ENCODE results near the gene PRX.
"Not testable (repeated sequence)": the region's sequence is repeated elsewhere in the genome, so short reads cannot be mapped to it uniquely, and the experiment has no call there.

The PRX gene

GRCh38 chr19:40438284-40438683, 25.1 kb upstream of the PRX start:
- no peak for DNase-seq

GRCh38 chr19:40433391-40434216, 20.4 kb upstream of the PRX start:
- DNase-seq, result peak; percentile 54 to 70

- DNase-seq, result not testable (repeated sequence)
These were observed 19.6 kb upstream of the PRX start for GRCh38 chr19:40432760-40433159.

GRCh38 chr19:40431698-40432097, 18.5 kb upstream of the PRX start:
- DNase-seq, result no peak

GRCh38 chr19:40430242-40430641, 17.1 kb upstream of the PRX start:
- not testable (repeated sequence) for DNase-seq

DNA sequence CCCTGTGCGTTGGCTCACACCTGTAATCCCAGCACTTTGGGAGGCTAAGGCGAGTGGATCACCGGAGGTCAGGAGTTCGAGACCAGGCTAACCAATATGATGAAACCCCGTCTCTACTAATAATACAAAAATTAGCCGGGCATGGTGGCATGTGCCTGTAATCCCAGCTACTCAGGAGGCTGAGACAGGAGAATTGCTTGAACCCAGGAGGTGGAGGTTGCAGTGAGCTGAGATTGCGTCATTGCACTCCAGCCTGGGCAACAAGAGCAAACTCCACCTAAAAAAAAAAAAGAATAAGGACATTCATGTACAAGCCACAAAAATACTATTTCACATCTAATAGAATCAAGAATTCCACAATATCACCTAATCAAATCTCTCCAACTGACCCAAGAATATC, 15.0 kb upstream of the PRX start:
- not testable (repeated sequence) for DNase-seq

DNA sequence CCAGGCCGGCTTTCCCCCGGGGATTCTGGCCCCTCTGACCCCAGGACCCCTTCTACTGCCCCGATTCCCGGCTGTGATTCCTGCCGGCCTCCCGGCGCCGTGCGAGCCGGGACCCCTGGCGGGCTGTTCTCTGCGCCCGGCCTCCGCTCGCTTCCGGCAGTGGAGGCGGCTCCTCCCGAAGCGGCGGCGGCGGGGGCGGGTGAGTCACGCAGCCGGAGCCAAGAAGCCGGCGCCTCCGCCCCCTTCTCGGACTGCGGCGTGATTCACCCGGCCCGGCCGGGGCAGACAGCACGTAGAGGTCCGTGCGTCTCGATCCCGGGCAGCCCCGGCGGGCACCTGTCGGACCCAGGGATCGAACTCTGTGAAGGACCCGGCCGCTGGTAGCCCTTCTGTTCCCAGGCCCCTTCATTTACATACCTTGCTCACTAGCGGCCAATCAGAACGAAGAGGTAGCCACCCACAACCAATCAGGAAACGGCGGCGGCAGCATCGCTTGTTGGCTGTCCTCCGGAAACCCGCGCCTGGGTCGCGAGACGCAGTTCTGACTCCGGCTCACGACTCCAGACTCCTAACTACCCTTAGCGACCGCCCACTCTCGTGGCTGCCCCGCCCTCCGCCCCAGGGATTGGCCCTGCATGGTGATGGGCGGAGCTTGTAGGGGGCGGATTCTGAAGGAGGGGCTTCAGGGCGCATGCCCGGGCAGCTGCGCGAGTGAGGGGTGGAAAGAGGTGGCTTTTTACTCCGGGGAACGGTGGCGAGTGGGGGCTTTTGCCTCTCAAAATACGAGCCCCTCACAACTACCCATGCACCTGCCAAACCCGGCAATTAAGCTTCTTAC, 12.5 kb upstream of the PRX start, which contains the start of gene SERTAD1:
Gene SERTAD1, minus strand, starts transcription at position 543 of the 838 bp plus-strand sequence. CDS start 2,446 bp downstream, outside the sequence.
- DNase-seq, result peak; percentile 100

GRCh38 chr19:40424637-40425449, 11.7 kb upstream of the PRX start:
- DNase-seq, result no peak

DNA sequence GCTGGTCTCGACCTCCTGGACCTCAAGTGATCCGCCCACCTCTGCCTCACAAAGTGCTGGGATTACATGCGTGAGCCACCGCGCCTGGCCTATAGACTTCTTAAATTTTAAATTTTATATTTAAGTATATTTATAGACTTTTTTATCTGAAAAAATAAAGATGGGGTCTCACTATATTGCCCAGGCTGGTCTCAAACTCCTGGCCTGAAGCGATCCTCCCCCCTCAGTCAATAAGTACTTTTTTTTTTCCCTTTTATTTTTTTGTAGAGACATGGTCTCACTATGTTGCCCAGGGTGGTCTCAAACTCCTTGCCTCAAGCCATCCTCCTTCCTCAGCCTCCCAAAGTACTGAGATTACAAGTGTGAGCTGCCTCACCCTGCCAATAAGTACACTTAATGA, 10.8 kb upstream of the PRX start:
- no peak for DNase-seq

DNA sequence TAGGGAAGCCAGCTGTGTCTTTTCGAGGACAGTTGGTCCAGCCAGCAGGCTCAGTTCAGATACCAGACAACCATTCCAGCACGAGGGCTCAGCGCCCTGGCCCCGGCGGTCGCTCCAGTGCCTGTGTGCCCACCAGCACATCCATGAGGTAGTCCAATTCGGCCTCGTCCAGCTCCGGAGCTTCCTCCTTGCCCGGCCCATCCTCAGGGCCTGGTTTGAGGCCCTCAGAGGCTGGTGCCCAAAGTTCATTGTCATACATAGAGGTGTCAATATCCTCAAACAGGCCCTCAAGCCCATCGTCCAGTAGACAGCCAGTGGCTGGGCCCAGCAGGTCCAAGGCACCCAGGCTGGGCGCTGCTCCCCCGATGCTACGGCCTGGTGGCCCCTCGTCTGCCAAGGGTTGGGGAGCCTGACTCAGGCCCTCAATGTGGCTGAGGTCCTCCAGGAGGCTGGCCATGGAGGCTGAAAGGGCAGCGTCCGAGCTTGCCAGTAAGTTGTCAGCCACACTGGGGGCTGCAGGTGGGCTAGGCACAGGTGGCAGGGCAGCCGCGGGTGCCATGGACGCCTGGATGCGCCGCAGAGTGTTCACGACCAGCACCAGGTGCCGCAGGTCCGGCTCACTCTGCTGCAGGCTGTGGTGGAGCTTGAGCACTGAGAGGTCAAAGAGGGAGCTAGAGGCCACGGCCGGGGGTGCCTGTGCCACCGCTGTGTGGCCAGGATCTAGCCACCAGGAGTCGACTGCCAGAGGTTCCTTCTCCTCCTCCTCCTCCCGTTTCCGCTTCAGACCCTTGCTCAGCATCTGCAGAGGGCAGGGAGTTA, 9.8 kb upstream of the PRX start:
- no peak for DNase-seq

DNA sequence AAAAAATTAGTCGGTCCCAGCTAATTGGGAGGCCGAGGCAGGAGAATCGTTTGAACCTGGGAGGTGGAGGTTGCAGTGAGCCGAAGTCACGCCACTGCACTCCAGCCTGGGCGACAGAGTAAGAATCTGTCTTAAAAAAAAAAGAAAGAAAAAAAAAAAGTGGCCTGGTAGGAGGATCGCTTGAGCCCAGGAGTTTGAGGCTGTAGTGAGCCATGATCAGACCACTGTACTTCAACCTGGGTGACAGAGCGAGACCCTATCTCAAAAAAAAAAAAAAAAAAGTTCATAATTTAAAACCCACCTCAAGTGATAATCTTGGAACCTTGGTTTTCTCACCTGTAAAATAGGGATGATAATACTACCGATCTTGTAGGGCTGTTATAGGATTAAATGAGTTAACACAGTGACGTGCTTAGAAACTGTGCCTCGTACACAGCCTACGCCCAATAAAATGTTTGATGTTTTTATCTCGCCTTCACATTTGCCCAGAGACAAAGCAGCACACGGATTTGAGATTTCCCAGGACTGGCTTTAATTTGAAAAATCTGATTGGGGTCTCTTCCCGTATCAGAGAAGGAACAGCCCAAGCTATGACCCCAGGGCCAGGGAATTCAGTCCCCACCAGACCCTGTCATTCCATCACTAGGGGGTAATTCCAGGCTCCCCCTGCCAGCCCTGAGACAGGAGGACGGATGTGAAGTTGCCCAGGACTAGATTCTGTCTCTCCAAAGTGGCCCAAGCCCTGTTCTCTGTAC, 9.0 kb upstream of the PRX start:
- no peak for DNase-seq

DNA sequence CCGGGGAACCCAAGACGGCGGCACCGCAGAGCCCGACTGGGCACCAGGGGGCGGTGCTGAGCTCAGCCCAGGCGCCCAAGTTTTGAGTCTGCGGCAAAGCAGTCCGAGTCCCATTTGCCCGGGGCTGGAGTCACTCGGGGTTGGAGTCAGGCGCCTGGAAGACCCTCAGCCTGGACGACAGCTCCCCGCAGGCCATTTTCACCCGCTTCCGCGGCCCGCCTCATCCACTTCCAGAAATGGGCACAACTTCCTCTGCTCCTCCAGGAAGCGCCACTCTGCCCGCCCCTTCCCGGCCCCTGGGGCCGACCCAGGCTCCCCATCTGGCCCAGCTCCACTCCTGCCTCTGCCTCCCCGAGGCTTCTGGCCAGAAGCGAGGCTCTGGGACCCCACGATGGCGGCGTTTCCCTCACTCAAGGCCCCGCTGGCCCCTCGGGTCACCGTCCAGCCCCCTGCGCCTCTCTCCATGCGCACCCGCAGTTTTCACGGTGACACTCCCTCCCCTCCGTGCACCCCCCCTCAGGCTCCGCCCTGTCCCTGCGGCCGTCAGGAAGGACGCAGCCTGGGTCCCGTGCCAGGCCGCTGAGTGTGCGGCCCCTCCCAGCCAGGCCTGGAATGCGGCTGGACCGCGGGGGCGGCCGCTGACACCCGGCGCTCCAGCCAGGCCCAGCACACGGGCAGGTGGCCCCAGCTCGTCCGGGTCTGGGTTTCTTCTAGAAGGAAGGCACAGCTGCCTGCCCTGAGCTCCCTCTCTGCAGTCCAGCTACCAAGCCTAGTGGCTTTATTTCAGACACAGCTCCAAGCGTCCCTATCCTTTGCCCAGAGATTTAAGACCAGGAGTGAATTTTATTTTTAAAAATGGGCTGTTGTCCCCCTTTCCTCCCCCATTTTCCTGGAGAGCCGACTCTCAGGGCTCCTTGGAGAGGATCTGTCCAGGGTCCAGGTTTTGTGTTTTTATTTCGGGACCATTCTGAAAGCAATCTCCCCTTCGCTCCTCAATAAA, 7.9 kb upstream of the PRX start:
- DNase-seq, result peak; percentile 69 to 78

- no peak for DNase-seq
These were observed 7.2 kb upstream of the PRX start for GRCh38 chr19:40420451-40420765.

GRCh38 chr19:40419780-40420179, 6.6 kb upstream of the PRX start:
- no peak for DNase-seq

DNA sequence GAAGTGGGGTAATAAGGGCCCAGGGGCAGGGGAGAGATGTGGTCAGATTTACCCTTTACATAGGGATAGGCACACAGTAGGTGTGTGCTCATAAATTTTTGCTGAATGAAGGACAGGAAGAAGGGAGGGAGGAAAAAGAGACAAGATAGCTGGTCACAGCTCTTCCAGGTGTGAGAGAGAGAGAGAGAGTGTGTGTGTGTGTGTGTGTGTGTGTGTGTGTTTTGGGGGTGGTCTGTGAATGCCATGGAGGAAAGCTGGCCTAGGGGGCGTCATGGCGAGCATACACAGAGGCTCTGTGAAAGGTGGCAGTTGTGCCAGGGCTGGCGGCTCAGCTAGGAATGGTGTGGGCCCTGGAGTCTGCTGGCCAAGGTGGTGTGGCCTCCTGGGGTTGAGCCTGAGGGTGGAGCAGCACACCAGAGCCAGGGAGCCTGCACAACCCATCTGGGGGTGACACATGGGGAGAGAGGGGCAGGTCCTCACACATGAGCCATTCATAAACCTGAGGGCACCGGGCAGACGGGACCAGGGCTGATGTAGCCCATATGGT, 6.0 kb upstream of the PRX start:
- DNase-seq, result no peak

- no peak for DNase-seq
These were observed 4.9 kb upstream of the PRX start for GRCh38 chr19:40418040-40418439.

- no peak for DNase-seq
These were observed 4.4 kb upstream of the PRX start for GRCh38 chr19:40417643-40417981.

DNA sequence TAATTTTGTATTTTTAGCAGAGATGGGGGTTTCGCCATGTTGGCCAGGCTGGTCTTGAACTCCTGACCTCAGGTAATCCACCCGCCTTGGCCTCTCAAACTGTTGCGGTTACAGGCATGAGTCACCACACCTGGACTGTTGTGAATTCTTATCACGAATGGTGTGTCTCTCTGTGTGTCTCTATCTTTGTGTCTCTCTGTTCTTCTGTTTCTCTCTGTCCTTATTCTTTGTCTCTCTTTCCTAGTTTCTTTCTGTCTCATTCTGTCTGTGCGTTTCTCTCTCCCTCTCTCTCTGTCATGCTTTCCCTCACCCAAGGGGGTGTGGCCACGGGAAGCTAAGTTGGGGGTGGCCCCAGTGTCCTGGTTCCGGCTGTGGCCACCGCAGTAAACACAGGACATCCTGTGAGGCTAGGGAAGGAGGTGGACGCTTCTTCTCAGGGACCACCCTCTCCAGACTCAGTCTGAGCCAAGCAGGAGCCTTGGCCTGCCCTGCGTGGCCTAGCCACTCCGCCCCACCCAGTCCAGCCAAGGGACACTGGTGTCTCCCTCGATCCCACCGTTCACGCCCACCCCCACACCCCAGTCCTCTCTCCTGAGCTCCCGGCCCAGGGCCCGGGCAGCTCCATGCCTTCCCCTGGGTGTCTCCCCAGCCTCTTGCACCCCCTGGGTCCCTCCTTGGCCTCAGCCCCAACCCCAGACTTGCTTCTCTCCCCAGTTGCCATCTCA, 3.9 kb upstream of the PRX start:
- DNase-seq, result no peak

GRCh38 chr19:40415768-40416167, 2.6 kb upstream of the PRX start:
- no peak for DNase-seq
